Choroid plexus epithelial cell (primary cell): ENCODE results near the gene UGT1A8.
A peak's percentile ranks its signal among the peaks of the same experiment; 100 is the strongest.

Experiments
- DNase-seq: peaks from one replicate; pipeline ENCODE4 v3.0.0-alpha.2; 2010; ENCODE audit warnings: low read depth
- H3K4me3 ChIP-seq: 2 replicates; pipeline ENCODE4 v1.5.1; 2011; ENCODE audit warnings: low read depth, mild to moderate bottlenecking, control low read depth, low read length, moderate library complexity
- CTCF ChIP-seq: conservative IDR thresholded peaks from 2 replicates; pipeline ENCODE4 v1.5.1; 2011; ENCODE audit warnings: low read depth, mild to moderate bottlenecking, control low read depth, inconsistent platforms, low read length, moderate library complexity

UGT1A8 gene

GRCh38 chr2:233674314-233674713 lies 56.9 kb downstream of the UGT1A8 start:
- H3K4me3 ChIP-seq: no peak overlapping the region
- no peak for DNase-seq
- TF ChIP-seq CTCF: no peak

- peak; percentile 5 for TF ChIP-seq CTCF
- H3K4me3 ChIP-seq: no peak overlapping the region
- no peak for DNase-seq
These were observed 57.6 kb downstream of the UGT1A8 start for GRCh38 chr2:233674995-233675394.

- TF ChIP-seq CTCF: no peak
- peak; percentile 60 for DNase-seq
These were observed 58.6 kb downstream of the UGT1A8 start for GRCh38 chr2:233676046-233676445.

DNA sequence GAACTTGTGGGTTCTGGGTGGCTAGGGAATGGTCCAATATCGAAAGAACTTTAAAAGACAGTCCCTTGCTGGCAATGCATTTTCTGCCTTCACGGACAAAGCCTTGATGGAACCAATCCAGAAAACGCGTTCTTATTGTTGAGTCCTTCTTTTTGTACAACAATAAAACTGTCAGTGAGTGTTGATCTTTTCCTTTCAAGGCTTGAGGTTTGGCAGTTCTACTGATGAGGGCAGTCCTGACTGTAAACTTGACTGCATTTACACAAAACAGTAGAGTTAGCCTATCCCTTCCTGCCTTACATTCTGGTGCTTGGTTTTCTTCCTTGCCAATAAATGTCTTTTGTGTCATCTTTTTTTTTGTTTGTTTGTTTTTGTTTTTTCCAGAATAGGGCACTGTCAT lies 61.8 kb downstream of the UGT1A8 start:
- no peak for DNase-seq
- no peak overlapping the region for H3K4me3 ChIP-seq
- no peak for TF ChIP-seq CTCF

More at GRCh38 chr2:233676046-233676445, 58.6 kb downstream of the UGT1A8 start:
- H3K4me3 ChIP-seq: no peak overlapping the region

DNA sequence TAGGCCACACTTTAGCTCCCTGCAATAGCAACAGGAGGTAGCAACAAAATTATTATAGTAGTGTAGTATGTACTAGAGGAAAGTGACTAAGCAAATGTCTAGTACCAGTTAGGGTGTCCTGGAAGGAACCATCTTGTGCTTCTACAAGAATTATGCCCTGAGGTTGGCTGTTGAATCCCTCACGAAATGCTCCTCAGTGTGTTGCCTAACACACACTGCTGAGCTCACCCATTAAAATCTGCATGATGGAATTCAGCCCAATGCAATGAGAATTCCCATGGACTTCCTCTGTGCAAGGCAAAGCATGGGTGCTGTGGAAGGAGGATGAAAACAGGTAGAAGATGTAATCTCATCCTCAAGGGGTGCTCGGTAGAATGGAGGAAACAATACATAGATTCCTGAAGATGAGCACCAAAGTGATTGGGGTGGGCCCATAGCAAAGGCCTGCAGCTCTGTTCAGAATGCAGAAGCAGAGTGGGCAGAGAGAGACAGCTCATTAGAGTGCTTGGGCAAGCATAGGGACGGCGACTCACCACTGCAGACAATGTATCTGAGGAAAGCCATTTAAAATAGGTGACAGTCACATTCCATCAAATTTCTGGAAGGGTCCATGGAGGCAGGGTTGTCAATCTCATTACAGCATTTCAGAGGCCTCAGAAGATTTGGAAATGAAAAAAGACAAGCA lies 63.1 kb downstream of the UGT1A8 start:
- TF ChIP-seq CTCF: no peak
- DNase-seq: no peak
- H3K4me3 ChIP-seq: no peak overlapping the region

DNA sequence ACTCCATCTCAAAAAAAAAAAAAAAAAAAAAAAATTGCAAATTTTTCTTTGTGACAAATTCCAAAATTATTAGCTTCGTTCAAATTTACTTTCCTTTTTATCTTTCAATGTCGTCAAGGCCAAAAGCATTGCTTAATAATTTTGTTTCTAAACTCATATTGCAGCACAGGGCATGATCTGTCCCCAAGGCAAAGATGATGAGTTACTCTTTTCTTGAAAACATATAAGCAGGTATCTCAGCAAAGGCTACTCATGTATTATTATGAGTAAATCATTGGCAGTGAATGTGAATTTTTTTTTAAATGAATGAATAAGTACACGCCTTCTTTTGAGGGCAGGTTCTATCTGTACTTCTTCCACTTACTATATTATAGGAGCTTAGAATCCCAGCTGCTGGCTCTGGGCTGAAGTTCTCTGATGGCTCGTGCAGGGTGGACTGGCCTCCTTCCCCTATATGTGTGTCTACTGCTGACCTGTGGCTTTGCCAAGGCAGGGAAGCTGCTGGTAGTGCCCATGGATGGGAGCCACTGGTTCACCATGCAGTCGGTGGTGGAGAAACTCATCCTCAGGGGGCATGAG lies 64.2 kb downstream of the UGT1A8 start, which contains the start of gene UGT1A7:
Gene UGT1A7, plus strand, starts transcription at position 381 of the 579 bp plus-strand sequence. Its CDS starts 37 bp downstream, at position 418.
- no peak within 1 kb of the TSS for H3K4me3 ChIP-seq
- DNase-seq: no peak

More for the DNA sequence above, 64.2 kb downstream of the UGT1A8 start, which contains the start of gene UGT1A7:
- TF ChIP-seq CTCF: no peak
